Chondrocyte (in vitro differentiated cells): ENCODE results near the gene HRH1. TPM values are rescaled to one million over a fixed set of nuclear protein-coding genes. Genes with fewer than 3 reads are reported as not detected.

ENCODE experiments used
- DNase-seq: peaks from one replicate; pipeline ENCODE4 v3.0.0; 2021; ENCODE audit warnings: mixed read lengths, low spot score
- H3K27ac Mint-ChIP-seq: one replicate; pipeline ENCODE4 v1.8.0; 2021; ENCODE audit warnings: mild to moderate bottlenecking, moderate library complexity, mixed read lengths; ENCODE audit not compliant: unreplicated experiment
- H3K27me3 Mint-ChIP-seq: 2 replicates; pipeline ENCODE4 v1.8.0; 2021; ENCODE audit warnings: low read depth, mixed read lengths
- H3K36me3 Mint-ChIP-seq: 2 replicates; pipeline ENCODE4 v1.8.0; 2021; ENCODE audit warnings: low read depth, mixed read lengths
- H3K4me1 Mint-ChIP-seq: 2 replicates; pipeline ENCODE4 v1.8.0; 2021; ENCODE audit warnings: low read depth, mild to moderate bottlenecking, mixed read lengths
- H3K4me3 Mint-ChIP-seq: one replicate; pipeline ENCODE4 v1.8.0; 2021; ENCODE audit warnings: mild to moderate bottlenecking, moderate library complexity, mixed read lengths; ENCODE audit not compliant: unreplicated experiment
- H3K9me3 Mint-ChIP-seq: 2 replicates; pipeline ENCODE4 v1.8.0; 2021; ENCODE audit warnings: low read depth, mixed read lengths
- total RNA-seq: library from RNA; stranded (reverse); gene quantifications from 3 replicates; pipeline ENCODE4 v1.2.1, GENCODE V29; 2021
- TF ChIP-seq, protein P1 (sequence below): fragments of 200-600 bp; sonication (generic); IDR thresholded peaks from 2 replicates; pipeline ENCODE4 v1.5.0; 2021; ENCODE audit warnings: antibody characterized with exemption, mild to moderate bottlenecking, moderate library complexity

The HRH1 gene
- total RNA-seq, 1 donor from 2014 or later, result 30.1 TPM

DNA sequence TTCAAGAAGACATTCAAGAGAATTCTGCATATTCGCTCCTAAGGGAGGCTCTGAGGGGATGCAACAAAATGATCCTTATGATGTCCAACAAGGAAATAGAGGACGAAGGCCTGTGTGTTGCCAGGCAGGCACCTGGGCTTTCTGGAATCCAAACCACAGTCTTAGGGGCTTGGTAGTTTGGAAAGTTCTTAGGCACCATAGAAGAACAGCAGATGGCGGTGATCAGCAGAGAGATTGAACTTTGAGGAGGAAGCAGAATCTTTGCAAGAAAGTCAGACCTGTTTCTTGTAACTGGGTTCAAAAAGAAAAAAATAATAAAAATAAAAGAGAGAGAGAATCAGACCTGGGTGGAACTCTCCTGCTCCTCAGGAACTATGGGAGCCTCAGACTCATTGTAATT is 106.2 kb downstream of the HRH1 start:
- Mint-ChIP-seq H3K4me1 (no peaks in the 10 kb centered on the region), H3K36me3 (peaks cover 24% of the 10 kb centered on the region), H3K9me3 (no peaks in the 10 kb centered on the region), H3K27me3 (no peaks in the 10 kb centered on the region), H3K27ac (no peak overlapping the region), H3K4me3 (no peak overlapping the region)
- TF ChIP-seq, protein P1, sequence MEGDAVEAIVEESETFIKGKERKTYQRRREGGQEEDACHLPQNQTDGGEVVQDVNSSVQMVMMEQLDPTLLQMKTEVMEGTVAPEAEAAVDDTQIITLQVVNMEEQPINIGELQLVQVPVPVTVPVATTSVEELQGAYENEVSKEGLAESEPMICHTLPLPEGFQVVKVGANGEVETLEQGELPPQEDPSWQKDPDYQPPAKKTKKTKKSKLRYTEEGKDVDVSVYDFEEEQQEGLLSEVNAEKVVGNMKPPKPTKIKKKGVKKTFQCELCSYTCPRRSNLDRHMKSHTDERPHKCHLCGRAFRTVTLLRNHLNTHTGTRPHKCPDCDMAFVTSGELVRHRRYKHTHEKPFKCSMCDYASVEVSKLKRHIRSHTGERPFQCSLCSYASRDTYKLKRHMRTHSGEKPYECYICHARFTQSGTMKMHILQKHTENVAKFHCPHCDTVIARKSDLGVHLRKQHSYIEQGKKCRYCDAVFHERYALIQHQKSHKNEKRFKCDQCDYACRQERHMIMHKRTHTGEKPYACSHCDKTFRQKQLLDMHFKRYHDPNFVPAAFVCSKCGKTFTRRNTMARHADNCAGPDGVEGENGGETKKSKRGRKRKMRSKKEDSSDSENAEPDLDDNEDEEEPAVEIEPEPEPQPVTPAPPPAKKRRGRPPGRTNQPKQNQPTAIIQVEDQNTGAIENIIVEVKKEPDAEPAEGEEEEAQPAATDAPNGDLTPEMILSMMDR, result no peak
- no peak for DNase-seq

DNA sequence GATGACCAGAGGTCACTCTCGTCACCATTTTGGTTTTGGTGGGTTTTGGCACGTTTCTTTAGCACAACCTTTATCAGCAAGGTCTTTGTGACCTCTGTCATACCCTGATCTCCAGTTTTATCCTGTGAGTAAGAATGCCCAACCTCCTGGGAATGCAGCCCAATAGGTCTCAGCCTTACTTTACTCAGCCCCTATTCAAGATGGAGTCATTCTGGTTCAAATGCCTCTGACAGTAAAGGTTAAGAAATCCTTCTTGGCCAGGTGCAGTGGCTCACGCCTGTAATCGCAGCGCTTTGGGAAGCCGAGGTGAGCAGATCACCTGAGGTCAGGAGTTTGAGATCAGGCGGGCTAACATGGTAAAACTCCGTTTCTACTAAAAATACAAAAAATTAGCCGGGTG is 114.7 kb downstream of the HRH1 start:
- no peak overlapping the region for H3K27ac Mint-ChIP-seq
- H3K4me3 Mint-ChIP-seq, result no peak overlapping the region
- DNase-seq, result no peak
- H3K4me1 Mint-ChIP-seq, result peaks cover 28% of the 10 kb centered on the region
- TF ChIP-seq, protein P1, result no peak
- H3K9me3 Mint-ChIP-seq, result no peaks in the 10 kb centered on the region
- H3K36me3 Mint-ChIP-seq, result peaks cover 1% of the 10 kb centered on the region
- H3K27me3 Mint-ChIP-seq, result no peaks in the 10 kb centered on the region

DNA sequence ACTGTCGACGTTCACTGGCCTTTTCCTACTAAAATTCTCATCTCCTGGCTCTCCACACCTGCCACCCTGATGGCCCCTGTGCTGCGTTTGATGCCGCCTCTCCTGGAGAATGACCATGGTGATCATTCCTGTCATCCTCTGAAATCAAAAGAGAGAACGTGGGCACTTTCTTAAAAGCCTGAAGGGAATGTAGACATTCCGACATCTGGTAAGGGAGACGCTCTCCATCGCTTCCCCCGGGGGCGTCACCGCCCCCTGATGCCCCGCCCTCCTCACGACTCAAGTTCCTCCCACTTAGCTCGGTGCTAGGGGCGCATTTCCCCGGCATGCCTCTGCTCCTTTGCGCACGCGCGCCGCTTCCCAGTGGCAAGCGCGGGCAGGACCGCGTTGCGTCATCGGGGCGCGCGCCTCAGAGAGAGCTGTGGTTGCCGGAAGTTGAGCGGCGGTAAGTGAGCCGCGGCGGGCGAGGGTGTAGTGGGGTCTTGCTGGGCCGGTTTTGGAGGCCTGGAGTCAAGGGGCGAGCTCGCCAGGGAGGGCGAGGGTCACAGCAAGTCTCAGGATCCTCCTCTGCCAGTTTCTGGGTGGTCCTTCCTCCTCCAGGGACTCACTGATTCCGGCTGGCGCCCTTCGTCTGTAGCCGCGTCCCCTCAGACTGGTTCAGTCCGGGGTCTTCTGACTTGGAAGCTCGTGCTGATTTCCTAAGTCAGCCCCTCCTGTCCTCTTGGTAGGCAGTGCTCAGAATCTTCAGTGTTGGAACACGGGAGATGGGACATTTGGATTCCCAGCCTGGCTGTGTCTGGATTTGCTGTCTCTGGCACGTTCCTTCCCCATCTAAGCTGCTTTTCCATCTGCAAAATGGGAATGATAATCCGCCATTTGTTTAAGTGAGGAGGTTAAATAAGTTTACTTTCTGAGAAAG is 118.0 kb downstream of the HRH1 start, which contains the start of gene ATG7:
Gene ATG7, plus strand, starts transcription at position 412 of the 919 bp plus-strand sequence. CDS start 26,299 bp downstream, outside the sequence.
- peak; percentile 99 for DNase-seq
- peaks cover 7% of the 10 kb centered on the region for H3K36me3 Mint-ChIP-seq
- H3K4me1 Mint-ChIP-seq, result peaks cover 30% of the 10 kb centered on the region
- peak within 1 kb of the TSS; percentile 95 for H3K27ac Mint-ChIP-seq
- H3K27me3 Mint-ChIP-seq, result no peaks in the 10 kb centered on the region
- peak within 1 kb of the TSS; percentile 95 for H3K4me3 Mint-ChIP-seq
- no peaks in the 10 kb centered on the region for H3K9me3 Mint-ChIP-seq
- TF ChIP-seq, protein P1, result peak; percentile 20

DNA sequence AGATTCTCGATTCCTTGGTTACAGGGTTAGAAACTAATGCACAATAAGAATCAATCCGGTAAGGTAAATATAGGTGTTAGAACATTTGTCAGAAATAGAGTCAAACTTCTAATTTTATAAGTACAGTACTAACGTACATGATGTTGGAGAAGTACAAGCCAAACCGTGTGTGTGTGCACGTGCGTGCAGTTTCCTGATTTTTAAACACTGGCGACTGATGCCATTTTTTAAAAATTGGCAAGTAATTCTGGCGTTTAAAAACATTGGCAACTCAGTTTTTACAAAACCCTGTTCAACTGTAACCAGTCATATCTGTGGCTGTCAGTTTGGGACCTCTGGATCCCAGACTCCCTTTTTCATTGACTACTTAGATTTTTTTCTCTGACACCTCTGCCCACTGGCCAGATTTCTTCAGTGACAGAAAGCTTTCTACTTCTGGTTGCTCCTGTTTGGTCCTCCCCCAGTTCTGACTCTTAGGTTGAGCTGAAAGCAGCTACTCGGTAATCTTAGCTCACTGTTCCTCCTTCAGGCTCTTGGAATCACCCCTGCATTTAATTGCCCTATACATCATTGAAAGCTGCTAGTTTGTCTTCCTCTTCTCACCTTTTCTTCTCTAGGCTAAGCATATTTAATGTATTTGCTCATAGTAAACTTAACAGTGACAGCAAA is 118.7 kb downstream of the HRH1 start:
- peak overlapping the region; percentile 95 for H3K4me3 Mint-ChIP-seq
- TF ChIP-seq, protein P1, result no peak
- DNase-seq, result no peak
- H3K9me3 Mint-ChIP-seq, result no peaks in the 10 kb centered on the region
- H3K36me3 Mint-ChIP-seq, result peaks cover 7% of the 10 kb centered on the region
- H3K27me3 Mint-ChIP-seq, result no peaks in the 10 kb centered on the region
- H3K4me1 Mint-ChIP-seq, result peaks cover 28% of the 10 kb centered on the region
- peak overlapping the region; percentile 95 for H3K27ac Mint-ChIP-seq

DNA sequence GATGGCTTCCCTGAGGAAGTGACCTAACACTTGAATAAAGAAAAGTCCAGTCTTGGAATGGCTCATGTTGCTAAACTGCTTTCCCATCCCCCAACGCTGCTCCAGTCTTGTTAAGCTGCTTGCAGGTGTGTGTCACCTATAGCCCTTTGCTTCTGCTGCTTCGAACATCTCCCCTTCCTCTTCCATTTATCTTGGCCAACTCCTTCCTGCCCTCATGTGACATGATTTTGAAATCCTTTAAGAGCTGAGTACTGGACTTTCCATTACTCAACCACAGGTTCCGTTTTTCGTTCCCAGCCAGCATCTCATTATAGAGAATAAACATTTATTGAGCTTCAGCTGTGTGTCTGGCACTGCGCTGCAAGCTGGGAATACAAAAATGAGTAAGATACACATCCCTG is 119.6 kb downstream of the HRH1 start:
- DNase-seq, result no peak
- Mint-ChIP-seq H3K4me3 (peak overlapping the region; percentile 95), H3K36me3 (peaks cover 7% of the 10 kb centered on the region), H3K27me3 (no peaks in the 10 kb centered on the region), H3K9me3 (no peaks in the 10 kb centered on the region), H3K4me1 (peaks cover 33% of the 10 kb centered on the region), H3K27ac (no peak overlapping the region)
- TF ChIP-seq, protein P1, result no peak
